GM21825 (cell line): ENCODE data around the gene KIAA1328.

ENCODE experiments used
- ATAC-seq: cut with Tn5 transposase; IDR thresholded peaks from one replicate; pipeline ENCODE4 v1.9.1; 2021; ENCODE audit warnings: mild to moderate bottlenecking, moderate library complexity; ENCODE audit not compliant: unreplicated experiment

KIAA1328 gene

GRCh38 chr18:37249895-37250618 is 421.1 kb downstream of the KIAA1328 start:
- ATAC-seq: no peak

GRCh38 chr18:37251679-37252078 is 422.8 kb downstream of the KIAA1328 start:
- no peak for ATAC-seq

GRCh38 chr18:37252342-37252741 is 423.4 kb downstream of the KIAA1328 start:
- ATAC-seq: no peak

GRCh38 chr18:37252854-37253393 is 424.0 kb downstream of the KIAA1328 start:
- ATAC-seq: no peak

GRCh38 chr18:37253394-37254235 is 424.7 kb downstream of the KIAA1328 start:
- ATAC-seq: no peak

- no peak for ATAC-seq
Observed at GRCh38 chr18:37254236-37254754, 425.4 kb downstream of the KIAA1328 start.

GRCh38 chr18:37254973-37255372 is 426.0 kb downstream of the KIAA1328 start:
- no peak for ATAC-seq

GRCh38 chr18:37258131-37258530 is 429.2 kb downstream of the KIAA1328 start:
- no peak for ATAC-seq

GRCh38 chr18:37258819-37259218 is 429.9 kb downstream of the KIAA1328 start:
- no peak for ATAC-seq

- ATAC-seq: no peak
Observed at GRCh38 chr18:37259711-37260110, 430.8 kb downstream of the KIAA1328 start.

- ATAC-seq: no peak
Observed at GRCh38 chr18:37260367-37261093, 431.6 kb downstream of the KIAA1328 start.

- no peak for ATAC-seq
Observed at GRCh38 chr18:37261246-37261840, 432.4 kb downstream of the KIAA1328 start.

- no peak for ATAC-seq
Observed at GRCh38 chr18:37261988-37262387, 433.1 kb downstream of the KIAA1328 start.

- no peak for ATAC-seq
Observed at GRCh38 chr18:37264956-37265355, 436.0 kb downstream of the KIAA1328 start.

GRCh38 chr18:37265382-37265781 is 436.5 kb downstream of the KIAA1328 start:
- no peak for ATAC-seq

- no peak for ATAC-seq
Observed at GRCh38 chr18:37266290-37266689, 437.4 kb downstream of the KIAA1328 start.

GRCh38 chr18:37270038-37270665 is 441.2 kb downstream of the KIAA1328 start:
- ATAC-seq: no peak

- no peak for ATAC-seq
Observed at GRCh38 chr18:37270666-37271052, 441.7 kb downstream of the KIAA1328 start.

GRCh38 chr18:37272226-37272625 is 443.3 kb downstream of the KIAA1328 start:
- no peak for ATAC-seq

- ATAC-seq: no peak
Observed at GRCh38 chr18:37272841-37273240, 443.9 kb downstream of the KIAA1328 start.
